Stimulated activated CD4-positive, alpha-beta T cell treated with anti-CD3 and anti-CD28 coated beads, Interleukin-2, amount 100 ng/mL, for 4 hours (primary cell): ENCODE results near the gene DNMT3A.

Experiments used
- DNase-seq: peaks from one replicate; pipeline ENCODE4 v3.0.0-alpha.2; 2020; ENCODE audit warnings: low read depth

Gene DNMT3A

DNA sequence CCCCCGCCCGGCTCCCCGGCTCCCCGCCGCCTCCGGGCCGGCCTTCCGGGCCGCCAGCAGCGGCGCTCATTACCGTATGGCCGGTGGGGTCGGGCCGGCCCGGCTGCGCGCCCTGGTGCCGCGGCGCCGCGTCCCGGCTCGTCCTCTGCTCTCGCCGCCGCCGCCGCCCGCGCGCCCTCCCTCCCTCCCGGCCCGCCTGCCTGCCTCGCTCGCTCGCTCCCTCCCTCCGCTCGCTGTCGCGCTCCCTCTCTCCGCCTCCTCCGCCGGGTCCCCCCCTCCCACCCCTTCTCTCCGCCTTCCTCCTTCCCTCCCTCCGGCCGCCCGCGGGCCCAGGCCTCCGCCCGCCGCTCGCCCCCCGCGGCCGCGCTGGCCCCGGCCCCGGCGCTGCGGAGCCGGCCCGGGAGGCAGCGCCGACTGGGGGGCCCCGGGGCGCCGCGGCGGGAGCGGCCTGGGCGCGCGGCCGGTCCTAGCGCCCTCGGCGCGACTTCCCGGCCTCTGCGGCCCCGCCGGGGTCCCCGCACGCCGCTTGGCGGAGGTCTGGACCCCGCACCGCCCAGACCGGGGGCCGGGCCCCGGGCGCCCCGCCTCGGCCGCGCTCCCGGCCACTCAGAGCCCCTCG lies at the start of gene DNMT3A:
Gene DNMT3A, minus strand, starts transcription at position 173 of the 619 bp plus-strand sequence. CDS start 27,941 bp downstream, outside the sequence.
- DNase-seq, result peak; percentile 66

DNA sequence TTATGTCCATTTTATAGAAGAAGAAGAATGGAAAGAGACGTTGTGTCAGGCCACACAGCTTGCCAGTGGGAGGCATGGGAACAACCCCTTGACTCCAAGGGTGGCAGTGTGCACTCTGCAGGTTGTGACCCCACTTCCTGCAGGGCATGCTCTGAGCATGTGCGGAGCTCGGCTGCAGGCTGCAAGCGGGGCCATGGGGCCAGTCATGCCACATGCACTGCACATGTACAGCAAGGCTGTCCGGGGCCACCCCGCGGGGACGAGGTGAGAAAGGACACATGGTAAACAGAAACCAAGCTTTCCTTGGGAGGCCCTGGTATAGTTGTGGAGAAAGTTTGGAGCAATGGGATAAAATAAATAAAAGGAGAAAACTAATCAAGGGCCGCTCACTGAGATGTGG lies 47.4 kb upstream of the DNMT3A start:
- no peak for DNase-seq

DNA sequence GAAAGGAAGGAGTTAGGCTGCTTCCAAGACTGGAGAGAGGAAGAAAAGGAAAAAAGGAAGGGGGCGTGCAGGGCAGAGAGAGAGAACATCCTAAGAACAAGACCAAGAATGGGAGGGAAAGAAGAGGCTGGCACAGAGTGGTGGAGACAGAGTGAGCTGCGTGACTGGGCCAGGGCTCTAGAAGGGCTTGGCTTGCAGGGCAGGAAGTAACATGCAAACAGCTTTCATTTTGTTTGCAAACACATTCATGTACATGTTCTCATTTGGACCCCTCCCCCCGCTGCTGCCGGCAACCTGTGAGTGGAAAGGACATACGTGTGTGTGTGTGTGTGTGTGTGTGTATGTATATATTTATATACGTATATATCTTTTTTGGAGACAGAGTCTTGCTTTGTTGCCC lies 46.8 kb upstream of the DNMT3A start:
- no peak for DNase-seq

DNA sequence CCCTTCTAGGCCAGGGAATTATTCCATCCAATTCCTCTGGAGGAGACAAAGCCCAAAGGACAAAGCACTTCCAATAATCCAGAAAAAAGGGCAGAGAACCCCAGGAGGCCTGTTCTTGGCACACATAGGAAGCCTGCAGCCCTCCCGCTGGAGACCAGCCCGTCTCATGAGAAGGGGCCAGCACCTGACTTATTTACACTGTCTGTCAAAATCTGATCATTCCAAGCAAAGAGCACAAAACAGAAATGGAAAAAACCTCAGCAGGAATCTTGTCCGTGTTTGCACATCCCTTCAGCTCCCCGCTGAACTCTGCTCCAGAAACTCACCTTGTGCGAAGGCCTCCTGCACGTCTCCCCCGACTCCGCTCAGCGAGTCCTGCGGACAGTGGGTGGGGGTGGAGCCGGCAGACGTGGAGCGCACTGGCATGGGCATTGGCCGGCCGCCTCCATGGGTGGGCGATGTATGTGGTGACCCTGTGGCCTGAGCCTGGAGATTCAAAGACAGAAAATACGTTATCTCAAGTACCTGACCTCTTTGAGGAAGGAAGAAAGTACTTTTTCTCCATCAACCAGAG lies 46.2 kb upstream of the DNMT3A start:
- DNase-seq, result no peak

DNA sequence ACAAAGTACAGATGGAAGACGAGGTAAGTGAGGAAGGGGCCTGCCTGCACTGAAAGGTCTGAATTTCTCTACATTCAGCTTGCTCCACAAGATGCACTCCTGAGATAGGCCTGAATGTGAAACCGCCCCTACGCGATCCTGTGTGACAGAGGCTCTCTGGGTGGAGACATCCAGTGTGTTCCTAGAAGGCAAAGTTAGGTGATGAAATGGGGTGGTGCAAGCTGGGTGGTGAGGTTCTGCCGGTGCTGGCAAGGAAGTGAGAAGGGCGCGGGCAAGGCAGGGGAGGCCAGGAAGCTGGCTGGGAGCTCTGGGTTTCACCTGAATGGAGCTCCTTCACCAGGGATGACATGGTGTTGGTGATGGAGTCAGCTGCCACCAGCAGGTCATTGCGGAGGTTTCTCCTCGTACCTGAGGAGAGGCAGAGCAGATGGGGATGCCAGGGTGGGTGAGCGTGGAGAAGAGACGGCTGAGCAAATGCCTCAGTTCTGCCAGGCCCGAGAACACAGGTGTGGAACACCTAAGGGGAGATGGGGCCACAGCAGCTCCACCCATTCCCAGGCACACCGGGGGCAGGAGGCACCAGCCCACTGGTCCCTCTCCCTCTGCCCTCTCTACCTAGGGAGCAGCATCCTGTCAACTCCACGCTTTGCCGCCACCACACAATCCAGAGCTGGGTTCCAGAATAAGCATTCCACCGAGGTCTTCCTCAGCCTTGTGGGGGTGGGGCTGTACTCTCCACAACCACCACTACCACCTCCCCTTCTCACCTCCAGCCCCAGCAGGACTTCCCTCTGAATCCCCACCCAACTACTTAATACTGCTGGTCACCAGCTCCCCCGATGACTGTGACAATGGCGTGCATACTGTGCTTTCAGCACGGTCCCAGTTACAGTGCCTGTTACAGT lies 45.5 kb upstream of the DNMT3A start:
- no peak for DNase-seq

DNA sequence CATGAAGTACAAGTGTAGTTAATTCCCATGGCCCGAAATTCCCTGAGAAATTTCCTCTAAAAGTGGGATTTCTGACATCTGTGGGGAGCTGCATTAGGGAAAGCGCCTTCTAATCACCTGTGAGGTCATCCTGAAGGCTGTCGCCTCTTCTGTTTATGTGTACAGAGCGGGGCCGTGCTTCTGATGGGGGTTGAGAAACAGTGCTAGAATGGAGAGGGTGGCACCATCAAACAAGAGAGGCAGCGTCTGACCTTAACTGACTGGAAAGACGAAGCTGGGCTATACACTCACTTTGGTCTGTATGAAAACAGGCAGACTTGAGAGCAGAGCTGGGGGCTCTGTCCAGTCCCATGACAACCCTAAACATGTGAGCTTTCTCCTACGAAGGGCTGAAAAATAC lies 44.2 kb upstream of the DNMT3A start:
- no peak for DNase-seq

DNA sequence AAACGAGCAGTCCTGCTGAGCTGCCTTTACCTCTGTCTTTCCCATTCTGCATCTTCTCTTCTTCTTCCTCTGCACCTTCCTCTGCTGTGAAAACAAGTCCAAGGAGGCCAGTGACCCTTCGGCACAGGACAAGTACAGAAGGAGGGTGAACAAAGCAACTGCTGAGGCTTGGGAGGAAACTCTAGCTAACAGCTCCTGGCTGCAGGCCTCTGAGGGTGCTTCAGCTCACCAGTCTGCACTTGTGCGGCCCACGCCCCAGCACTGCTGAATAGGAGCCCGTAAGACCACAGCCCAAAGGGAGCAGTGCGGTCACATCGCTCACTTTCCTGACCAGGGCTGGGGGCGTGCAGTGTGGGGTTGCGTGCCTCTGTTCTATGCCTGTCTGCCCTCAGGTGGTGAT lies 42.1 kb upstream of the DNMT3A start:
- no peak for DNase-seq

DNA sequence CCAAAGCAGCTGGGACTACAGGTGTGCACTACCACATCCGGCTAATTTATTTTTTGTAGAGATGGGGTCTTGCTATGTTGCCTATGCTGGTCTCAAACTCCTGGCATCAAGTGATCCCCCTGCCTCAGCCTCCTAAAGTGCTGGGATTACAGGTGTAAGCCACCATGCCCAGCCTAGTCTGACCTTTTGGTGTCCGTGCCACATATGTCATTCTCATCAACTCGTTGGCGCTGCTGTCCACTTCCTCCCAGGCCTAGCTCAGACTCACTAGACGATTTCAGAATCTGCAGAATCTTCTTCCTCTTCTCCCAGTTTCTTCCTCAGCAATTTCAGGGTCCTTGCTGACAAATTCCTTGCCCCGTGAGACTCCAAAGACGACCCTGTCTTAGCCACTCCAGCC lies 39.8 kb upstream of the DNMT3A start:
- no peak for DNase-seq

DNA sequence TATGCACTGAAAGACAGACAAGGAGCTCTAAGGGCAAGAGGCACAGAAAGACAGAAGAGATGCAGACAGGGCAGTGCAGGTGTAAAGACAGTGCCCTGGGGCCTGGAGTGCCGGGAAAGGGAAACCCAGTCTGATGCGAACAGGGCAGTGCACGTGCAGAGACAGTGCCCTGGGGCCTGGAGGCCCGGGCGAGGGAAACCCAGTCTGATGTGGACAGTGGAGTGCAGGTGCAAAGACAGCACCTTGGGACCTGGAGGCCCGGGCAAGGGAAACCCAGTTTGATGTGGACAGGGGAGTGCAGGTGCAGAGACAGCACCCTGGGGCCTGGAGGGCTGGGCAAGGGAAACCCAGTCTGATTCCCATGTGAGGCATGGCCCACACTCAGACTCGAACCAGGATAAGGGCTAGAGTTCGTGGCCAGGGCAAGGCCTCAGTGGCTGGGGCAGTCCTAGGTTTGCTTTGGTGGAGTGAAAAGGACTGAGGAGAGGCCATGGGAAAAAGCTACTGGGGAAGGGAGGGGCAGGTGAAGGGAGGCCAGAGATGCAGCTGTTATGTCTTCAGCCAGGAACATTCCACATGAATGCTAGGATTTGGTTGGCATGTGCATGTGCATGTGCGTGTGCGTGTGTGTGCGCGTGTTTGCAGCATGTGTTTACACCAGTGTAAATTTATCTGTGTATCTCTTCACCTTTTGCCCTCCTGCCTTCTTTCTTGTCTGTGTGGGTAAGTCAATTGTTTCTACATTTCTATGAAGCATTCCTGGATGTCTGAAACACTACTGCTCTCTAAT lies 39.1 kb upstream of the DNMT3A start:
- no peak for DNase-seq

DNA sequence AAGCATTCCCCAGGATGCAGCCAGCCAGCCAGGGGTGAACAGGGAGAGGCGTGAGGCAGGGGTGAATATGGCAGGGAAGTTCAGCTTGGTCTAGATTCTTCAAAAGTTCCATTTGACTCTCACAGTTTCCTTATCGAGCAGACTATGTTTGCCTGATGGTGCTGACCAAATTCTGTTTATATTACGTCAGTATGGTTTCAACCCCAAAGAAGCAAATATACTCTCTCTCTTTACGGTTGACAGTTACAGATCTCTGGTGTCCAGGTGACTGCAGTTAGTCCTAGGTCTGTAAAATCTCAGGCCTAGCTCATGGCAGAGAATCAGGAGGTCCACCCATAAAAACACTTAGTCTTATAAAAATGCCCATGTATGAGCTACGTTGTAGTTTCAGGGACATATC lies 38.3 kb upstream of the DNMT3A start:
- DNase-seq, result no peak

DNA sequence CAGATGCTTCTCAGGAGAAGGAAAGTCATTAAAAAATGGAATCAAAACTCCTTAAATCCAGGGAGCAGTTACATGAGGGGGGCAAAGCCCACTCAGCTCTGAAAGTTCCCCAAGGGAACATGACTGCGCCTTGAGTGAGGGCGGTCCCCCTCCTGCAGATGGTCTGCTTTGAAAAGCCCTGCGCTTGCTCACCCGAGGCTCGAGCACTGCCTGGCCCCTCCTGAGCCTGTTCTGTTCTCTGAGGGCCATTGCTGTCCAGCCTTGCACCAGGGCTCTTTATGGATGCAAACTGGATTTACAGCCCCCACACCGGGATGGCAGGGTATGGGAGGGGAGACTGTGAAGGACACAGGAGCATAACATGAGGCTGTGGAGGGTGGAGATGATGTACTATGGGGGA lies 37.8 kb upstream of the DNMT3A start:
- DNase-seq, result no peak

DNA sequence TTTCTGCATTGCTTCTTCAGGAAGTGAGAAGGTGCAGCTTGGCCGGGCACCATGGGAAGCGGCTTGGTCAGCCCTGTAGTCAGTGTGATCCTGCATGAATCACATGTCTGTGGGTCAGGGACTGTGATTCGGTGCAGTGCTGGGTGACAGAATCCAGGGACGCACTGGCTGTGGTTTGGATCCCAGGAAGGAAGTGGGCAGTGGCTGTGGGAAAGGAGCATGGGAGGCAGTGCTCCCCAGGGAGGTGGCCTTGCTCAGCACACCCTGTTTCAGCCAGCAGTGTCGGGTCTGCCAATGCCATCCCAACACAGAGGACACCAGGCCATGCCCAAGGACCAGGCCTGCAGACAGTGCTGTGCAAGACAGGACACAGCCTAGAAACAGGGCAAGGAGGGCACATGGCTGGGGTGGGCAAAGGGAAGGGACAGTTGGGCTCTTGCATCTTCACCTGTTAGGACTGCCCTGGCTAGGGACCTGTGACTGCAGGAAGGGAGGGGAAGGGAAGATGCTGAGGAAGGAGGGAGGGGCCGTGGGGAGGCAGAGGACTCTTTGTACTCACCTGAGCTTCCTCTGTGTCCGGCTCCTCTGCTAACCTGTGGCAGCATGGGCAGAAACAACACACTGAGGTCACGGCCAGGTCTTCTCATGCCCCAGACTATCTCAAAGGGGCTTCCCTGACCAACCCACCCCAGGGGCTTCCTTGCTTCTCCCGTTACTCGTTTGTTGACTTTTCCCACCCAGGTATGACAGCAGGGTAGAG lies 37.2 kb upstream of the DNMT3A start:
- no peak for DNase-seq

DNA sequence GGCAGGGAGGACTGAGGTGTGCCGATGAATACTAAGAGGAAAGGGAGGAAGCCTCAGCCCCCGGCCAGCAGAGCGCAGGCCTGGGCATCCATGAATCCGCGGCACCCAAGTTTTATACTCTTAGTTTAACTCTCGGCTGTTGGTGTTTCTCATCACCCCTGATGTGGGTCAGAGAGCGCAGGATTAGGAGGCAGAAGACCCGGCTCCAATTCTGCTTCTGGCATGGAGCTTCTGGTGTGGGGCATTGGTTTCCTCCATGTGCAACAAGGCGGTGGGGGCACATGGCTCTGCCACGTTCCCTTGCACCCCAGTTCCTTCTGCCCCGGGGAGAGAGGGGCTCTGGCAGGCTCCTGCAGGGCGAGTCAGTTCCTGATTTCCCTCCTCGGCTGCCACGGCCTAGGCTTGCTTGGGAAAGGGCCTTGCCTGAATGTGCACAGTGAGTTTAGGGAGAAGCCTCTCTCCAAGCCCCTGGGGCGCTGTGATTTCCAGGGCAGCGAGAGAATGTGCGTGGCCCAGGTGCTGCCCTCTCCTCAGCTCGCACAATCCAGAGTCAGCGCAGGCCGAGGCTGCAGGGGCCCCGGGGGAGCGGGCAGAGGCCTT lies 36.2 kb upstream of the DNMT3A start:
- no peak for DNase-seq

DNA sequence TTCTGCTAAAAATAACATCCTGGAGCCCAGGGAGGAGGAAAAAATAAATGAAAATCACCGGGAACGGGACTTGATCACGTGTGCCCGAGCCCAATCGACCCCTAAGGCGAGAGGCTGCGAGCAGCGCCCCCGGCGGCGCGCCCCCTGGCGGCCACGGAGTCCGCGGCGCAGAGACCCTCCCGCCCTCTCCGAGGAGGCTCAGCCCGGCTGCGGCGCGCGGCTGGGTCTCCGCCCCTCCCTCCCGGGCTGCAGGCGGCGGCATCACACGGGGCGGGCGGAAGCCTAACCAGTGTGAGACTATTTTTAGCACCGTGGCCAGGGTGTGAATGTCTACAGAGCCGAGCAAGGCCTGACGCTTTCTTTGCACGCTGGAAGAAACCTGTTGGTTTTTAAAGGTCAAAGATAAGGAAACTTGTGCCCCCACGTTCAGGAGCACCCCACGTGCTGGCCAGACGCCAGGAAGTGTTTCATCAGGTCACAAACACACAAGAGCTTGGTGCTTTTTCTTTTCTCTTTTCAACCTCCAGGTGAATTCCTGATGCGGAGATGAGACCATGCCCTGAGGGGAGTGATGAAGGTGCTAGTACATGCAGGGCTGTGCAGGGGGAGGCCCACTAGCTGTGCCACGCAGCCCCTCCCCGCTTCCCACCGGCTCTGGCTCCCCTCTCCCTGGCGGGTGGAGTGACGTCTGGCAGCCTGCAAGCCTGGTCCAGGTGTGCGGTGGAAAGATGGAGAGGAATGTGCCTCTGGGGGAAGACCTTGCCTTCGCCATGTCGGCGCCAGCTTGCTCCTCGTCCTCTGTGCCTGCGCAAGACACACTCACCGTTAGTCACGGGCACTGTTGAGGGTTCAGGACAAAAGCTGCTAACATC lies 35.3 kb upstream of the DNMT3A start:
- peak; percentile 89 for DNase-seq

DNA sequence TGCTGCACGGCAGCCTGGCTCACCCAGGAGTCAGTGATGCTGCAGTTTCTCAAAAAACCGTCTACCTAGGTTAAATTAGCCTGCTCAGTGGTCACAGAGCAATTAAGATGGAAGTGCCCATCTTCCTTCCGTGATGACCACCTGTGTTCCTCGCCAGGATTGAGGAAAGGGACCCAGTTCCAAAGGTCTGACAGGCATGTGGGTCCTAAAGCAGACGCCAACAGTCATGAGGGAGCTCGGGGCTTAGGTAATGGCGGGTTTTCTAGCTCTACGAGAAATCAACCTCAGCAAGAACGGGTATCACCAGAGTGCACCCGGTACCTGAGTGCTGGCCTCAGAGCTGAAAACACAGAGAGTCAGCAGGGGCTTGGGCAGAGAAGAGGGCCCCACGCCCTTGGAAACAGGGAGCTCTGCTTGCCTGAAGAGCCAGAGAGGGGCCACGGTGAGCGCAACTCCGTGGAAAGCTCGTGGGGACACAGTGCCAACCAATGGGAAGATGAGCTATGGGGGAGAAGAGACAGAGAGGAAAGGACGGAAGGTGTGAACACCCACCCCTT lies 34.3 kb upstream of the DNMT3A start:
- DNase-seq, result no peak

DNA sequence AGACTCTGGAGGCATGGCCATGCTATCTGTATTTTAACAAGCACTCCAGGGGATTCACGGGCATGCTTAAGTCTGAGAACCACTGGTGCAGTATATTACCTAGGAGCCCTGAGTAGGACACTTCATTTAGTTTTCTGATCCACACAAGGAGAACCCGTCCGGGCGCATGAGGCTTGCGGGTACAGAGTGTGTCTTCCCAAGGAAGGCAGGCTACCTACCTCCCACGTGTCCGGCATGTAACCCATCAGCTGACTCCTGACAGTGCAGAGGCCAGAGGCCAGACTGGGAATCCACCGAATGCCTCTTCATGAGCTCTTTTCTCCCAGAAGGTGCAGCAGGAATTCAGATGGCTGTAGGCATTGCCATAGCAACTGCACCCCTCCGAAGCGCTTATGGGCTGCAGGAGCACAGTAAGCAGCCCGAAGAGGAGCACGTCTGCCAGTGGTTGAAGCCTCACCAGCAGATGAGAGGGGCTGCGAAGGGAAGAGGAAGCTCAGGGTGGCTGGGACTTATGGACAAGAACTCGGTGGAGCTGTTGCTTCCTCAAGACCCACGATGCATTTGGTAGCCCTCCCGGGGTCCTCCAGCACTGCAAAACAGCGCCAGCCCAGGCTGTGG lies 33.8 kb upstream of the DNMT3A start:
- no peak for DNase-seq

DNA sequence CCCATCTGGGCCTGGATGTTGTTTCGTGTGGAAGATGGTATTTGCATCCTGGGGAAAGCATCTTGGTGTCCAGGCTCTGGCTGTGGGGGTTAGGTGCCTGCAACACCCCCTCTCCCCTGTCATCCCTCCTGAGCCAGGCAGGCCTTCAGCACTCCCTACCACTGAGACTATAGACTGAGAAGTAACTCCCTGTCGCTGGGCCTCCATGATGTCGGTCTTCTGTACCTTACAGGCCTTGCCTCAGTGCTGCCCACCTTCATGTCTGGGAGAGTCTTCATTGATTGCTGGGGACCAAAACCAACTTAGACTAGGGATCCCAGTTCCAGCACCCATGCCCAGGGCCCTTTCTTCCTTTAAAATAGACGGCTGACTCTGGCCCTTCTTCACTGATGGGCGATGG lies 33.1 kb upstream of the DNMT3A start:
- no peak for DNase-seq

DNA sequence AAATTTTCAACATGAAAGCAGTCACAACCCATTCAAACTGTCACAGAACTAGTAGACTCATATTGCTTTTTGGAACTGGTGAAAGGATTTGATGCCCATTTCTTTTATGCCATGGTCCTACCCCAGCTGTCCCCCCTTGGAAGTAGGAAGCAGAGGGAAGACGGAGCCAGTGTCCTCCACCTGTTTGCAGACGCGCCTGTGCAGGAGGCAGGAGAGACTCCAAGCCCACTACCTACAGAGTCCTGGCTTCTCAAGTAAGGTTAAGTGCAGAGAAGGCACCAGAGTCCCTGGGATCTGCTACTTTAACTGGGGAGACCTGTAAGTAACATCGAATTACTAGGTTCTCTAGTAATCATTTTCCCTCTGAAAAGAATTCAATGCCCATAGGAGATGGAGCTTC lies 32.7 kb upstream of the DNMT3A start:
- no peak for DNase-seq

DNA sequence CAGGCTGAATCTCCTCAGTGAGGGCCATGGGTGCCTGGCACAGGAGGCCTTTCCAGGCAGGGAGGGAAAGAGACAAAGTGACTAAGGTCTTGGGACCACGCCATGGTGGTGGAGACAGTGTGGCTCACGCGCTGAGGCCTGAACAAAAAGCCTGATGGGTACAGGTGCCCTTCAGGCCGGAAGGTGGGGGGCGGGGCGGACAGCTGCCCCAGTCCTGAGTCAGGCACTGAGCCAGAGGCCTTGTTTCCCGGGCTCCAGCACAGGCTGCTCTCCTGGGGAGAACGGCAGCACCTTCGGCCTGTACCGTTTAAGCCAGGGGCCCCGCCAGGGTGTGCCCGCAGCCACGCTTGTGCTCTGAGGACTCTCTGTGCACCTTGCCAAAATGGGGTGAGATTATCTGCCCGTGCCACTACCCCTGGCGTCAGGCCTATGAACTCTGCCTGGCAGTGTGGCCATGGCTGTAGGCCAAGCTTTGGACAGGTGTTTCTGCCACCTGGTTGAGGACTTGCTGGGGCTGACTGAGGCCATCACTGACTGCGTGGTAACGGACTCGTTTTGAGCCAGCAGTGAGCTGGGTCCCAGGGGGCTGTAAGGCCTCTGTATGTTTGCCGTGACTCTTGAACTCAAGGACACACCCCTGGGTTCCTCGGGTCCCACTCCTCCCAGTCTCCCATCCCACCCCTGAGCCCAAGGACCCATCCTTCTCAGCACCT lies 31.7 kb upstream of the DNMT3A start:
- no peak for DNase-seq
